Stimulated activated CD4-positive, alpha-beta T cell treated with anti-CD3 and anti-CD28 coated beads, Interleukin-12 subunit alpha, Interleukin-12 subunit beta, amount 100 ng/mL, for 24 hours (primary cell): Measurements from ENCODE around the gene DYNC2LI1.
"Not testable (repeated sequence)": the region's sequence is repeated elsewhere in the genome, so short reads cannot be mapped to it uniquely, and the experiment has no call there.

Source experiments
- DNase-seq, 2 experiments: peaks; one replicate each; pipeline ENCODE4 v3.0.0-alpha.2; 2020; ENCODE audit warnings: low read depth in 2 of 2

Gene DYNC2LI1

DNA sequence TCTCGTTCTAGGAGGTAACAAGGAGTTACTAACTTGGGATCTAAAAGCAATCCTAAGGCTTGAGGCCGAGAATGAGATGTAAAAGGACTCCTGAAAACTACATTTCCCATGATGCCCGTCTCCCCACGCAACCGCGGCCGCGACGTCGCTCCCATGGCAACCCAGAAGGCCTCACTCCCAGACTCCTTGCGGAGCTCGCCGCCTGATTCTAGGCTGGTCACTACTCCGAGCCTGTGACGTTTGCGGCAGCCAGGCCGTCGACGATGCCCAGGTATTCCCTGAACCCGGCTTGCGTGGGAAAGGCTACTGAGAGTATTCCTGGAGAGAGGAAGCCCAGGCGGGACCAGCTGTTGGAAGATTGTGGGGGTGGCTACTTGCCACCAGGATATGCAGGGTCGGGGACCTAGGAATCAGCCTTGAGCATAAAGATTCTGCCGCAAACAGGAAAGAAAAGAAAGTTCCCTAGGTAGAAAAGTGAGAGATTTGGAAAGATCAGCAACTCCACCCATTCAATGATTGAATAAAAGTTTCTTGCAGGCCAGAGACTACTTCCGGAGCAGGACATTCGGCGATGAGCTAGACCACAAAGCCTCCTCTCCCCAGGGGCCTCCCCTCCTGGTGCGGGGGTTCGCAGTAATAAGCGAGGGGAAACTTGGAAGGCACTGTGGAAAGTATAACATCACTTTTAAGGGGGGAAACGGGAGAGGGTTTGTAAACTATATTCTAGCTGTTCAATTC is at the start of gene DYNC2LI1:
Gene DYNC2LI1, plus strand, starts transcription at position 164 of the 738 bp plus-strand sequence. Its CDS starts 100 bp downstream, at position 264.
- DNase-seq: peak; percentile 66 to 80

DNA sequence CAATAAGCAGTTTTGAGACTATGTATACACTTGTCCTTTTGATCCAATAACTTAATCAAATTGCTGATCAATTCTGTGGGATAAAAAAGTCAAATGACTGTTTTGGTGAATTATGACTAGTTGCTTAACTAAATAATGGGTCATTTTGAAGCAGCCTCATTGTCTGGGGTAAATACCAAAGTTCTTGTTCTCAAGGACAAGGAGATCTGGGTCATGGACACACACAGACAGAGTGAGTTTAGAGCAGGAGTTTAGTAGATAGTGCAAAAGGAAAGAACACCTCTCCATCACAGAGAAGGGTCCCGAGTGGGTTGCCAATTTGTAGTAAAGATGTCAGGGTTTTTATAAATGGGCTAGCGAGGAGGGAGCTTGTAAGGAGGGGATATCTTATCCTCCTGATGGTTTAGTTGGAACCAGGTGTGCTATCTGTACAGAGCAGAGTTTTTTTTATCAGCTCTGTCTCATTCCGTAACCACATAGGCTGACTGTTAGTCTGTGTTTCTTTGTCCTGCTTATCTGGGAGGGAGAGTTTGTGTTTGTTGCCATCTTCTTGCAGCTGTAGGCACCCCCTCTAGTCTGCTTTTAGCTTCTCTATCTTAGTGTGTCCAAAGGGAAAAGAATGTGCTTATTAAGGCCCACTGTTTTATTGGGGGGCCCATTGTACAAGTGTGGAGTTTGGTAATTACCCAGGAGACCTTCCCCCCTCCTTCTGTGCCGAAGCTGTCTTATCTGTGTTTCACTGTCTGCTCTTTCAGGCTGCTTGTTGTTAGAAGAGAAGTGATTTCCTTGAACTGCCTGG is 48.9 kb upstream of the DYNC2LI1 start:
- DNase-seq: no peak

DNA sequence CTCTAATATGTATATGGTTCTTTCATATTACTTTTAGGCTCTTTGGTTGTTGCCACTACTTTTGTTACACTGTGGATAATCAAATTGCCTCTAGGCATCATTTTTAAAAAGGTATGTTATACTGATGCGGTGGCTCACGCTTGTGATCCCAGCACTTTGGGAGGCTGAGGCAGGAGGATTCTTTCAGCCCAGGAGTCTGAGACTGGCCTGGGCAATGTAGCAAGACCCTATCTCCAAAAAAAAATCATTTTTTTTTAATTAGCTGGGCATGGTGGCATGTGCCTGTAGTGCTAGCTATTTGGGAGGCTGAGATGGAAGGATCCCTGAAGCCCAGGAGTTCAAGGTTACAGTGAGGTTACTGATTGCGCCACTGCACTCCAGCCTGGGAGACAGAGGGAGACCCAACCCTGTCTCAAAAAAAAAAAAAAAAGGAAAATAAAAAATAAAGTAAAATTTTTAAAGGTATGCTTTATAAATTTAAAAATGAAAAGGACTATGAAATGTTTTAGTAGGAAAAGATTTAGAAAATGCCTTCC is 48.1 kb upstream of the DYNC2LI1 start:
- DNase-seq: no peak

GRCh38 chr2:43726961-43727633 is 46.7 kb upstream of the DYNC2LI1 start:
- not testable (repeated sequence) for DNase-seq

- DNase-seq: no peak
Observed at GRCh38 chr2:43727634-43728014, 46.2 kb upstream of the DYNC2LI1 start.

- no peak for DNase-seq
Observed at GRCh38 chr2:43729491-43730174, 44.2 kb upstream of the DYNC2LI1 start.

DNA sequence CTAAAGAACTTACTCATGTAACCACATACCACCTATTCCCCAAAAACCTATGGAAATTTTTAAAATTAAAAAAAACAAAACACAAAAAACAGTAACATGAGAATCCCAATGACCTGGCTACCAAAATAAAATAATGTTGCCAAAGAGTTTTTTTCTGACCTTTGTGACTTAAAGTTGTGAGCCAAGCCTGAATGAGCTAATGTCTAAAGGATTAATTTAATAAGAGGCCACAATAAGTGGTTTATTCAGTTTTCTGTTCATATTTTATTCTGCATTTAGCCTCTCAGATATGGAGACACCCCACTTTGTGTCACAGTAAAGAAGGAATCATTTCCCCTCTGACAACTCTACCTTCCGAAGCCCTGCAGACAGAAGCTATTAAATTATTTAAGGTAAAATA is 42.6 kb upstream of the DYNC2LI1 start:
- DNase-seq: no peak

GRCh38 chr2:43736637-43737036 is 37.2 kb upstream of the DYNC2LI1 start:
- DNase-seq: no peak

DNA sequence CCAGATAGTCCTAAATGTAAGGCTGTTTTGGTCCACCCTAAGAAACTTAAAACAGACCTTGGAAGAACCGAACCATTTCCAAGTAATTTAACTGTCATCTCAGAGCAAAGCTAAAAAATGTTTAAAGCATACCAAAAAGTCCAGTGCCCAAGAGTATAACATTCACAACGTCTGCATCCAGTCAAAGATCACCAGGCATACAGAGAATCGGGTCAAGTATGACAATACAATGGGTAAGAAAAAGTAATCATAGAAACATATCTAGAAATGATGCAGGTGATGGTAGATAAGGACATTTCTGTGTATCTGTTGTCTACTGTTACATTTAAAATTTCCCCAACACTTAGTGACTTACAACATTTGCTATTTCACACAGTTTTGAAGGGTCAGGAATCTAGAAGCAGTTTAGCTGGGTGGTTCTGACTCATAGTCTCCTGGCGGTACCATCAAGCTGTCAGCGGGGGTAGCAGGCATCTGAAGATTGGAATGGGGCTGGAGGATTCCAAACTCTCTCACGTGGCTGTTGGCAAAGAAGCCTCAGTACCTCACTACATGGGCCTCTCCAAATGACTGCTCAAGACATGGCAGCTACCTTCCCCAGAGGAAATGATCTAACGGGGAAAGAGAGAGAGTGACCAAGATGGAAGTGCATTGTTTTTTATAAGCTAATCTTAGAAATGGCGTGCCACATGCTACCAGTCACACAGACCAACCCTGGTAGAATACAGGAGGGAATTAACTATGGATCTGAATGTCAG is 36.6 kb upstream of the DYNC2LI1 start:
- no peak for DNase-seq

DNA sequence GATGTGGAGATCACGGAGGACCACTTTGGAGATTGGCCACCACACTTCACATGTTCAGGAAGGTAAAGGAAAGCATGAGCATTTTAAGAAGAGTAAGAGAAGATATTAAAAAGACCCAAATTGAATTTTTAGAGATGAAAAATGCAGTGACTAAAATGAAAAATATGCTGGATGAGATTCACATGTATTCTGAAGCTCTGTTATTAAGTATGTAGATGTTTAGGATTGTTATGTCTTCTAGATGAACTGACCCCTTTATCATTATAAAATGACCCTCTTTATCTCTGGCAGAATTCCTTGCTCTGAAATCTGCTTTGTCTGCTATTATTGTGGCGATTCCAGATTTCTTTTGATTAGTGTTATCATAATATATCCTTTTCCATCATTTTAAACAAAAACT is 36.0 kb upstream of the DYNC2LI1 start:
- no peak for DNase-seq

DNA sequence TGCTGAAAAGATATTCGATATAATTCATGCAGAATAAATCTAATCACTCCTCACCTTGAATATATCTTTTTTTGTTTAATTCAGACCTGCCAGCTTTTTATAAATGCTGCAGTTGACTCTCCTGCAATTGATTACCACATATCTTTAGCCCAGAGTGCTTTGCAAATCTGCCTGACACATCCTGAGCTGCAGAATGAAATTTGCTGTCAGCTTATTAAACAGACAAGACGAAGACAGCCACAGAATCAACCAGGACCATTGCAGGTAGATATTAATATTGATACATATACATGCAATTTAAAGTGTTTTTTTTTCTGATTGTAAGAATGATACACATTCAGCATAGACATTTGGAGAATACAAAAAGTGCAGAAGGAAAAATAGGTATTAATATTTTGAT is 35.6 kb upstream of the DYNC2LI1 start:
- no peak for DNase-seq

- DNase-seq: no peak
Observed at GRCh38 chr2:43743706-43744105, 30.1 kb upstream of the DYNC2LI1 start.

DNA sequence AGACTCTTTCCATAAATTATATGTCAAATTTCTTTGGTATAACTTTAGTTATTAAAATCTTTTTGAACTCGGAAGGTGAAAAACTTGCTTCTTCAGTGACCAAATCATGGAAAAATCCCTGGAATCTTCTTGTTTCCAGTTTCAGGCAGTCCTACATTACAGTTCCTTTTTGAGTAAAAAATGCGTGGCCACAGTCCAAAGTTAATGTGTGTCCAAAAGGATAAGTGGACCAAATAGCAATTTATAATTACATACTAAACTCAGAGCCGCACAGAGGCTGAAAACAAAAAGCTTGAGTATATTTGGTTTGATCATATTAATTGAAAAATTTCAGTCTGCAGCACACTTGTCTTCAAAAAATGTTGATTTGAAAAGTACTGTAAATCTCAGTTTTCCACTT is 28.4 kb upstream of the DYNC2LI1 start:
- no peak for DNase-seq

DNA sequence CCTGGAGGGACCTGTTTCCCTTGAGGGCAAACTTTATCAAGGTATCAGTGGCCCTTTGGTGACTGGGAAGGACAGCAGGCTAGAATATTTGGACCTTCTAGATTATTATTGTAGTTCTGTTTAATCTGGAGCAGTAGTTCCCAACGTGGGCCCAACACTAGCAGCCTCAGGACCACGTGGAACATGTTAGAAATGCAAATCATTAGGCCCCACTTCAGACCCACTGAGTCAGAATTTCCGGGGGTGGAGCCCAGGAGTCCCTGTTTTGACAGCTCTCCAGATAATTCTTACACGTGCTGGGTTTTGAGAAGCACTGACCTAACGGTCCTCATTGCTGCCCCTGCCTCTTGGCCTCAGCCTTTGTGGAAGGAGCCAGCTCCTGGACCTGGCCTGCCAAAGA is 25.5 kb upstream of the DYNC2LI1 start:
- DNase-seq: peak in 1 of 2 experiments; percentile 24

DNA sequence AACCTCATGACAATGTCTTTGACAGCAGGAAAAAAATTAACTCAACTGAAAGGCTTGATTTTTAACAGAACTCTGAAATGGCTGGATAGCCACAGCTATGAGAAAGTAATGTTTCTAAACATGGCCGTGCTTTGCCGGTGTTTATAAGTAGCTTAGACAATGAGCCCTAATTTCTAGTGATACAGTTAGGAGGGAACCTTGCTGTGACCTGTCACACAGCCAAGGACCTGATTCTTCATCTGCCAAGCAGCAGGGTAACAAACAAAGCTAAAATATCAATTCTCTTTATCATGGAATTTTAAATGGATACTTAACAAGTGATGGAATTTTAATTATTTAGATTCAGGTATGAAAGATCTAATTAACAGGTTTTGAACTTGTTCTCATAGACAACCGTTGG is 24.3 kb upstream of the DYNC2LI1 start:
- no peak for DNase-seq

DNA sequence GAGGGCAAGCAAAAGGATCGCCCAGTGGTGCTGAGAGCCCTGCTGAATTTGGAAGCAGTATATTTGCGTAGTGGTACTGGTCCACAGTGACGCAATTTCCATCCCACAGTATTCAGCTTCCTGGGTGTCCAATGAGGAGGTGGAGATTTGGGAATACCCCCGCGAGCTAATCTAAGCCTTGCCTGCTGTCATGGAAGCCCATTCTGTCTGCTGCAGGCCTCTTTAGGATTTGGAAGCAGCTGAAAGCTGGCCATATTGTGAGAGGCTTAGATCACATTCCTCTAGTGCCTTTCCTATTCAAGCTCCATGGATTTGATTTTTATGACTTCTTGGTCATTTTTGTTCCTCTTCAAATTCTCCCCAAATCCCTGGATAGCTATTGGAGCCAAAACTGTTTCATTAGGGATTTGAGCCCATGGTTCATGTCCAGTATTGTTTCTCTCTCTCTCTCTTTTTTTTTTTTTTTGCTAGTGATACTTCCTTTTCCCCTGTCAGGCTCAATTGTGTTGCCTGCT is 22.3 kb upstream of the DYNC2LI1 start:
- no peak for DNase-seq

- DNase-seq: no peak
Observed at GRCh38 chr2:43752302-43752701, 21.5 kb upstream of the DYNC2LI1 start.

DNA sequence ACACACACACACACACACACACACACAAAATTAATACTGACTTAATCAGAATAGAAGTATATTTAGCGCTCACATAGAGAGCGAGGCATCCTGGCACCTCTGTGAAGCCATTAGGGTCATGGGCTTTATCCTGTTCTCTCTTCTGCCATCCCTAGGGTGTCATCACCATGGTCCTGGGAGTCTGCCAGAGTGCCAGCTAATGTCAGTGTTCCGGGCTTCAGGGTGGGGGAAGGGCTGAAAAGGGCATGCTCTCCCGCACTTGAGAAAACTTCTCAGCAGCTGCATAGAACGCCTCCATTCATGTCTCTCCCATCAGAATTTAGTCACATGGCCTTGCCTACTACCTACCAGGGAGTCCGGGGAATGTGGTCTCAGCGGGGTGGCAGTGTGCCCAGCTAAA is 19.7 kb upstream of the DYNC2LI1 start:
- no peak for DNase-seq

GRCh38 chr2:43758739-43759138 is 15.1 kb upstream of the DYNC2LI1 start:
- DNase-seq: no peak

GRCh38 chr2:43759195-43759594 is 14.6 kb upstream of the DYNC2LI1 start:
- no peak for DNase-seq

- no peak for DNase-seq
Observed at GRCh38 chr2:43762286-43762685, 11.6 kb upstream of the DYNC2LI1 start.
